SJSA1 (cell line): ENCODE measurements around the gene PDE8A. TPM values are rescaled to one million over a fixed set of nuclear protein-coding genes. Genes with fewer than 3 reads are reported as not detected.
"Not testable (repeated sequence)": the region's sequence is repeated elsewhere in the genome, so short reads cannot be mapped to it uniquely, and the experiment has no call there.

Source experiments
- DNase-seq, 2 experiments: peaks; one replicate each; pipeline ENCODE4 v3.0.0-alpha.2; 2015 to 2020; ENCODE audit warnings: low spot score in 2 of 2, low read depth in 1 of 2
- H3K27ac ChIP-seq: fragments of 250-450 bp; sonication (Bioruptor Pico); 2 replicates; pipeline ENCODE4 v1.5.1; 2020; ENCODE audit warnings: mild to moderate bottlenecking, moderate library complexity
- H3K27me3 ChIP-seq: fragments of 250-450 bp; sonication (Bioruptor Pico); replicated peaks from 2 replicates; pipeline ENCODE4 v1.5.1; 2020; ENCODE audit warnings: mild to moderate bottlenecking, moderate library complexity
- H3K36me3 ChIP-seq: fragments of 250-450 bp; sonication (Bioruptor Pico); 2 replicates; pipeline ENCODE4 v1.5.1; 2020; ENCODE audit warnings: mild to moderate bottlenecking
- H3K4me1 ChIP-seq: fragments of 250-450 bp; sonication (Bioruptor Pico); replicated peaks from 2 replicates; pipeline ENCODE4 v1.6.1; 2021; ENCODE audit warnings: mild to moderate bottlenecking
- H3K4me3 ChIP-seq: fragments of 250-450 bp; sonication (Bioruptor Pico); 2 replicates; pipeline ENCODE4 v1.5.1; 2020; ENCODE audit warnings: mild to moderate bottlenecking
- H3K9me3 ChIP-seq: fragments of 250-450 bp; sonication (Bioruptor Pico); replicated peaks from 2 replicates; pipeline ENCODE4 v1.5.1; 2020; ENCODE audit warnings: mild to moderate bottlenecking
- total RNA-seq: library from RNA; depleted of rRNA; stranded (reverse); fragments of >200 nt; shearing (Covaris generic); gene quantifications from 2 replicates; pipeline ENCODE4 v1.2.3, GENCODE V29; 2014; rRNA removed

The PDE8A gene
- total RNA-seq, 1 experiment from 2014 or later, result 36.6 TPM

GRCh38 chr15:85172846-85173490 lies 191.3 kb downstream of the PDE8A start:
- DNase-seq, result no peak
- Histone ChIP-seq H3K27ac (no peak overlapping the region), H3K9me3 (peaks cover 2% of the 10 kb centered on the region; the same call in 1 of the 2 replicates), H3K36me3 (no peaks in the 10 kb centered on the region), H3K4me1 (no peaks in the 10 kb centered on the region), H3K4me3 (no peak overlapping the region), H3K27me3 (no peaks in the 10 kb centered on the region)

DNA sequence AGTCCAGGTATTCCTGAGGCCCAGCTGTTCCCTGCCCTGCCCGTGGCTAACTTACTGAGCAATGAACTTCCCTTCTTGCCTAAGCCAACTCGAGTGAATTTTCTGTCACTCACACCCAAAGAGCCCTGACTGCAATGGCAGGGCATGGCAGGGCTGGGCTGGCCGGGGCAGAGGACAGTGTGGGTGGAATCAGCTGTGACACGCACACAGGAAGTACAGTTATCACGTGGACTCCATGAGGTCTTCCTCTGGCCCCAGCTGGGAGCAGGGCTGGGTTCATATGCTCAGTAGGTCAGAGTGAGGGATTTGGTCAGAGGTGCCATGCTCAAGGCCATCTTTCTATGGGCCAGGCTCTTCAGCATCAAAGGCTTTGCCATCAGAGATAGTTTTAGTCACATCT lies 192.0 kb downstream of the PDE8A start:
- H3K27me3 ChIP-seq, DNase-seq, H3K36me3 ChIP-seq, H3K9me3 ChIP-seq, H3K4me3 ChIP-seq, H3K27ac ChIP-seq, H3K4me1 ChIP-seq: not testable (repeated sequence)

GRCh38 chr15:85174521-85174920 lies 192.9 kb downstream of the PDE8A start:
- Histone ChIP-seq H3K27ac (no peak overlapping the region), H3K36me3 (no peaks in the 10 kb centered on the region), H3K4me3 (no peak overlapping the region), H3K4me1 (no peaks in the 10 kb centered on the region), H3K27me3 (no peaks in the 10 kb centered on the region), H3K9me3 (peaks cover 2% of the 10 kb centered on the region; the same call in 1 of the 2 replicates)
- no peak for DNase-seq

GRCh38 chr15:85177042-85177515 lies 195.4 kb downstream of the PDE8A start:
- H3K4me1 ChIP-seq, H3K36me3 ChIP-seq, H3K27me3 ChIP-seq, H3K27ac ChIP-seq, H3K9me3 ChIP-seq, H3K4me3 ChIP-seq: not testable (repeated sequence)
- peak; percentile 22 to 74 for DNase-seq

DNA sequence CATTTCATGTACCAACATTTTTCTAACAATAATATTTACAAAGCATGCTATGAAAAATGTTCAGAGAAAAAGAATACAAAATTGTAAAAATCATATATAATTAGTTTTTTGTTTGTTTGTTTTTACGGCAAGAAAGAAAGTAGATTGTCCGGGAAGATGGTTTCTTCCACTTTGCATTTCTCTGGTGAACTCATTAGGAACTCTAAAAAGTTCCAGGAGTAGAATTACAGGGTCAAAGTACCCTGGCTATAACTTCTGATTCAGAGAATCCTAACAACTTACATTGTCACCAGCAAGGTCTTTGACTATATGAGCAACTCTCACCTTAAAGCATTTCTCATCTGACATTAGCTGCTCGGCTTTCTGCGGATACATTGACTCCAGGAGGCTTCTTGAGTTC lies 196.7 kb downstream of the PDE8A start:
- Histone ChIP-seq H3K4me1 (no peaks in the 10 kb centered on the region), H3K4me3 (no peak overlapping the region), H3K27ac (no peak overlapping the region), H3K27me3 (no peaks in the 10 kb centered on the region), H3K36me3 (no peaks in the 10 kb centered on the region), H3K9me3 (no peaks in the 10 kb centered on the region)
- no peak for DNase-seq

GRCh38 chr15:85179700-85180099 lies 198.0 kb downstream of the PDE8A start:
- no peaks in the 10 kb centered on the region for H3K36me3 ChIP-seq
- no peaks in the 10 kb centered on the region for H3K4me1 ChIP-seq
- no peaks in the 10 kb centered on the region for H3K9me3 ChIP-seq
- DNase-seq, result no peak
- no peak overlapping the region for H3K4me3 ChIP-seq
- no peaks in the 10 kb centered on the region for H3K27me3 ChIP-seq
- no peak overlapping the region for H3K27ac ChIP-seq

- not testable (repeated sequence) for DNase-seq, H3K9me3 ChIP-seq, H3K27me3 ChIP-seq, H3K36me3 ChIP-seq, H3K27ac ChIP-seq, H3K4me3 ChIP-seq, H3K4me1 ChIP-seq
These were observed 203.7 kb downstream of the PDE8A start for GRCh38 chr15:85185350-85185749.

DNA sequence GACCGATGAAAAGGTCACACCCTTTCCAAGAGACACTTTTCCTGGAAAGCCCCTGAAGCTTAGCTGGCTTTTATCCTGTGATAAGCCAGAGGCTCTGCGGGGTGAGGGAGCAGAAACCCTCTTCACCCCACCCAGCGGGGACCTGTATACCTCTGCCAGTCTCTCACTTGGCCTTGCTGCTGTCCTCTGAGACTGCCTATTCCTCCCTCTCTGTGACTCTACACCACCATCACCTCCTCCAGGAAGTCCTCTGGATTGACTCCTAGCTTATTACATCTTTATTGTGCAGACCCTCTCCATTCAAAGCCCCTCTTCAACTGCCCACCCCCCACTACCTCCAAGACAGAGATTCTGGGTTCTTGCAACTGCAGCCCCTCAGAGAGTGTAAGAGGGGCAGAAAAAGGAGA lies 206.5 kb downstream of the PDE8A start:
- not testable (repeated sequence) for H3K27me3 ChIP-seq, H3K27ac ChIP-seq, H3K36me3 ChIP-seq, H3K4me1 ChIP-seq, H3K4me3 ChIP-seq, H3K9me3 ChIP-seq, DNase-seq

Other genes starting within 250 kb of the PDE8A start
- 7.9 and 10.4 TPM in 2 replicates for gene ZNF592, start 233.3 kb upstream of the PDE8A start, total RNA-seq
- gene ALPK3, start 164.5 kb upstream of the PDE8A start, total RNA-seq, result 0.03 TPM in 1 of 2 replicates, not detected in the other
- gene SLC28A1, start 97.2 kb upstream of the PDE8A start, total RNA-seq, result not detected in 2 replicates